H4 (cell line): Measurements from ENCODE around the gene SUV39H2. TPM values are rescaled to one million over a fixed set of nuclear protein-coding genes. Genes with fewer than 3 reads are reported as not detected.
A peak's percentile ranks its signal among the peaks of the same experiment; 100 is the strongest.
"Not testable (repeated sequence)": the region's sequence is repeated elsewhere in the genome, so short reads cannot be mapped to it uniquely, and the experiment has no call there.

Source experiments
- DNase-seq: peaks from one replicate; pipeline ENCODE4 v3.0.0-alpha.2; 2015; ENCODE audit warnings: low spot score
- total RNA-seq: library from RNA; depleted of rRNA; stranded (reverse); fragments of >200 nt; shearing (Covaris generic); gene quantifications from 2 replicates; pipeline ENCODE4 v1.2.3, GENCODE V29; 2014; rRNA removed

The SUV39H2 gene
- total RNA-seq, 1 experiment from 2014 or later: 27.6 TPM

GRCh38 chr10:14936584-14936983, 57.9 kb downstream of the SUV39H2 start:
- DNase-seq: no peak

- not testable (repeated sequence) for DNase-seq
These were observed 60.3 kb downstream of the SUV39H2 start for GRCh38 chr10:14938971-14939370.

GRCh38 chr10:14942147-14942949, 63.7 kb downstream of the SUV39H2 start:
- DNase-seq: not testable (repeated sequence)

- not testable (repeated sequence) for DNase-seq
These were observed 64.3 kb downstream of the SUV39H2 start for GRCh38 chr10:14942950-14943338.

- no peak for DNase-seq
These were observed 66.4 kb downstream of the SUV39H2 start for GRCh38 chr10:14945108-14945507.

- no peak for DNase-seq
These were observed 68.6 kb downstream of the SUV39H2 start for GRCh38 chr10:14947268-14947667.

- no peak for DNase-seq
These were observed 70.6 kb downstream of the SUV39H2 start for GRCh38 chr10:14949291-14949690.

- no peak for DNase-seq
These were observed 74.3 kb downstream of the SUV39H2 start for GRCh38 chr10:14952851-14953423.

- DNase-seq: peak; percentile 13
These were observed 74.8 kb downstream of the SUV39H2 start for GRCh38 chr10:14953424-14954000.

Other genes with a start within 250 kb of the SUV39H2 start
- gene FAM107B, start 104.0 kb upstream of the SUV39H2 start, total RNA-seq: 10.0 and 16.2 TPM in 2 replicates
- 0.10 TPM in 1 of 2 replicates, not detected in the other for gene CDNF, start 40.8 kb upstream of the SUV39H2 start, total RNA-seq
- gene HSPA14, start 40.6 kb upstream of the SUV39H2 start, total RNA-seq: 16.3 and 19.5 TPM in 2 replicates
- gene MSANTD7, start 40.6 kb upstream of the SUV39H2 start, total RNA-seq: 17.5 and 18.4 TPM in 2 replicates
- gene DCLRE1C, start 75.2 kb downstream of the SUV39H2 start, total RNA-seq: 3.5 and 6.6 TPM in 2 replicates
- gene MEIG1, start 80.5 kb downstream of the SUV39H2 start, total RNA-seq: 1.2 and 1.9 TPM in 2 replicates
- gene OLAH, start 165.1 kb downstream of the SUV39H2 start, total RNA-seq: 0.74 TPM in 1 of 2 replicates, not detected in the other
- 1.6 and 1.7 TPM in 2 replicates for gene ACBD7, start 209.9 kb downstream of the SUV39H2 start, total RNA-seq
- gene RPP38, start 218.5 kb downstream of the SUV39H2 start, total RNA-seq: 10.0 and 13.1 TPM in 2 replicates